Mesothelial cell of epicardium (in vitro differentiated cells): ENCODE results near the gene SKOR1. TPM values are rescaled to one million over a fixed set of nuclear protein-coding genes. Genes with fewer than 3 reads are reported as not detected.

ENCODE experiments used
- DNase-seq, 2 experiments: peaks; one replicate each; pipeline ENCODE4 v3.0.0; 2021; ENCODE audit warnings: low spot score in 2 of 2; ENCODE audit not compliant: unreplicated experiment in 2 of 2
- H3K27ac Mint-ChIP-seq: 2 replicates; pipeline ENCODE4 v1.8.0; 2021; ENCODE audit warnings: mixed read lengths
- H3K27me3 Mint-ChIP-seq: 2 replicates; pipeline ENCODE4 v1.8.0; 2021; ENCODE audit warnings: low read depth, mixed read lengths
- H3K36me3 Mint-ChIP-seq: 2 replicates; pipeline ENCODE4 v1.8.0; 2021; ENCODE audit warnings: mixed read lengths
- H3K4me1 Mint-ChIP-seq: 2 replicates; pipeline ENCODE4 v1.8.0; 2021; ENCODE audit warnings: mixed read lengths
- H3K4me3 Mint-ChIP-seq: 2 replicates; pipeline ENCODE4 v1.8.0; 2021; ENCODE audit warnings: mild to moderate bottlenecking, moderate library complexity, mixed read lengths
- H3K9me3 Mint-ChIP-seq: 2 replicates; pipeline ENCODE4 v1.8.0; 2021; ENCODE audit warnings: mixed read lengths
- CTCF ChIP-seq: fragments of 200-600 bp; sonication (generic); IDR thresholded peaks from one replicate; pipeline ENCODE4 v1.5.0; 2021; ENCODE audit warnings: antibody characterized with exemption; ENCODE audit not compliant: unreplicated experiment
- total RNA-seq: library from RNA; stranded (reverse); gene quantifications from 3 replicates; pipeline ENCODE4 v1.2.1, GENCODE V29; 2021

The SKOR1 gene
- total RNA-seq, 1 donor from 2014 or later, result 1.1 TPM

- Mint-ChIP-seq H3K9me3 (no peaks in the 10 kb centered on the region), H3K4me3 (no peak overlapping the region), H3K27ac (no peak overlapping the region), H3K27me3 (no peaks in the 10 kb centered on the region), H3K36me3 (peaks cover 1% of the 10 kb centered on the region), H3K4me1 (peaks cover 8% of the 10 kb centered on the region)
- TF ChIP-seq CTCF, result no peak
- DNase-seq, result no peak
Measured at GRCh38 chr15:67788986-67789385, 36.3 kb upstream of the SKOR1 start.

- H3K4me1 Mint-ChIP-seq, result peaks cover 8% of the 10 kb centered on the region
- H3K36me3 Mint-ChIP-seq, result peaks cover 13% of the 10 kb centered on the region
- no peak overlapping the region for H3K27ac Mint-ChIP-seq
- H3K27me3 Mint-ChIP-seq, result no peaks in the 10 kb centered on the region
- DNase-seq, result no peak
- TF ChIP-seq CTCF, result no peak
- H3K4me3 Mint-ChIP-seq, result no peak overlapping the region
- peaks cover 10% of the 10 kb centered on the region for H3K9me3 Mint-ChIP-seq
Measured at GRCh38 chr15:67790610-67791319, 34.5 kb upstream of the SKOR1 start.

GRCh38 chr15:67792250-67792942 lies 32.9 kb upstream of the SKOR1 start:
- DNase-seq, result no peak
- H3K9me3 Mint-ChIP-seq, result peaks cover 15% of the 10 kb centered on the region
- H3K4me1 Mint-ChIP-seq, result peaks cover 8% of the 10 kb centered on the region
- no peak overlapping the region for H3K4me3 Mint-ChIP-seq
- no peaks in the 10 kb centered on the region for H3K27me3 Mint-ChIP-seq
- H3K36me3 Mint-ChIP-seq, result peaks cover 17% of the 10 kb centered on the region
- TF ChIP-seq CTCF, result no peak
- H3K27ac Mint-ChIP-seq, result no peak overlapping the region

- Mint-ChIP-seq H3K27ac (no peak overlapping the region), H3K36me3 (peaks cover 16% of the 10 kb centered on the region), H3K9me3 (peaks cover 15% of the 10 kb centered on the region), H3K4me3 (no peak overlapping the region), H3K4me1 (peaks cover 17% of the 10 kb centered on the region), H3K27me3 (no peaks in the 10 kb centered on the region)
- DNase-seq, result no peak
- no peak for TF ChIP-seq CTCF
Measured at GRCh38 chr15:67794832-67795574, 30.3 kb upstream of the SKOR1 start.

- Mint-ChIP-seq H3K27ac (no peak overlapping the region), H3K4me1 (peaks cover 18% of the 10 kb centered on the region), H3K9me3 (peaks cover 15% of the 10 kb centered on the region), H3K4me3 (no peak overlapping the region), H3K27me3 (peaks cover 1% of the 10 kb centered on the region), H3K36me3 (peaks cover 16% of the 10 kb centered on the region)
- no peak for DNase-seq
- no peak for TF ChIP-seq CTCF
Measured at GRCh38 chr15:67796196-67797127, 28.8 kb upstream of the SKOR1 start.
